C4-2B (cell line): ENCODE measurements around the gene OPRL1.

ENCODE experiments used
- H3K27ac ChIP-seq: fragments of 450-650 bp; 2 replicates; pipeline ENCODE4 v1.5.1; 2017
- CTCF ChIP-seq: fragments of 450-650 bp; conservative IDR thresholded peaks from 2 replicates; pipeline ENCODE4 v1.5.1; 2017; ENCODE audit warnings: mild to moderate bottlenecking
- ZFX ChIP-seq: fragments of 450-650 bp; IDR thresholded peaks from 2 replicates; pipeline ENCODE4 v1.6.1; 2017

Gene OPRL1

GRCh38 chr20:64076061-64076997, 3.6 kb upstream of the OPRL1 start:
- no peak overlapping the region for H3K27ac ChIP-seq
- TF ChIP-seq ZFX: no peak
- TF ChIP-seq CTCF: no peak

DNA sequence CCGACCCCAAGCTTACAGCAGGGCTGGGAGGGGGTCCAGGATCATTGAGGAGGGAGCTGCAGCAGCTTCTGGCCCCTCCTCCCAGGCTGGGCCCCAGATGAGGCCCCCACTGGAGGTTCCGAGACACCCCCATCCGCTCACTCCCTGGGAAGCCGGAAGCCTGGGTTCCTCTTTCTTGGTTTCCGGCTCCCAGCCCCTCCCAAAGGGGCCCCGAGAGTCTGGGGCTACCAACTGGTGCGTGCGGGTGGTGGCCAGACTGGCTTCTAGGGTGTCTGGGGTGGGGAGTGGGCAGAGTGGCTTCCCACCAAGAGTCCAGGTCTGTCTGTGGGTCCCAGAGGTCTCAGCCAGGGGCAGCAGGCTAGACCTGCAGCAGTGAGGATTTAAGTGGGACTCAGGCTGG, 2.8 kb upstream of the OPRL1 start:
- no peak overlapping the region for H3K27ac ChIP-seq
- TF ChIP-seq ZFX (no peak), CTCF (no peak)

DNA sequence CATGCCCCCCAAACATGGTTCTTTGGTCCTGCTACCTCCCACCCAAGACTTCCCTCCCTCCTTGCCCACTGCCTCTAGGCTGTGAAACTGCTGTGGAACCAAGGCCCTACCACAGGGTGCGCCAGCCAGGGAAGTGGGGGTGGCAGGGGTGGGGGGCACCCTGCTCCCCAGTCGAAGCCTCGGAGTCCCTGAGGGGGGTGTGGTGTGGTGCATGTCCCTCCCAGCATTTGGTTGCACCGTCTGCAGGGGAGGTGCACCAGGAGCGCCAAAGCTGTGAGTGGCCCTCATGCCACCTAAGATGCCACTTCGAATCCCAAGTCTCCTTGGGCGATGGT, 2.4 kb upstream of the OPRL1 start:
- H3K27ac ChIP-seq: no peak overlapping the region

DNA sequence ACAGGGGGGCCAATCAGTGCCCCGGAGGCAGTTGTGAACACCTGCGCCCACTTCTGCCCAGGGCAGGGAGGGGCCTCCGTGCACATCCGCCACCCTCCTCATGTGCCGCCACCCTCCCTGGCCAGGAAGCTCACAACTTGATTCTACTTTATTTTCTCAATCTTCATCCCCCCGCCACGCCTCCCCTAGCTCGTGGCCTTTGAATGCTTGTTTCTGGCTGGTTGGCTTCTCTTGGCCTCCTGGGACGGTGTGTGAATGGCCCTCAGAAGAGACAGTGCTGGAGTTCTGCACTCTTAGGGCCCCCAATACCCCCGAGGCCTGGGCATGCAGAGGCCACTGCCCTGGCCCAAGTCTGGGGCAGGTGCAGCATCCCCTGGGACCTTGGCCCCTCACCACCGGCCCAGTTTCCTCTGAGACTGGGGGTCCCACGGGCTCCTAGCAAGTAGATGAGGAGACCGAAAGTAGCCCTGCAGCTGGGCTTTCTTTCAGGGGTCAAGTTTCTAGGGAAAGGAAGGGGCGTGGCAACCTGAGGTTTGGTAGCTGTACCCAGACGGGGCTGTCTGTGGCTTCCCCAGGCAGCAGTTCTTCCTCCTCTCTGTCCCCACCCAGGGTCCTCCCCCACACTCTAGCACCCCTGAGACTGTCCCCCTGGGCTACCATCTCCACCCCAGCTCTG, 1.9 kb upstream of the OPRL1 start:
- H3K27ac ChIP-seq: no peak overlapping the region
- TF ChIP-seq CTCF (no peak), ZFX (no peak)

More for the DNA sequence above, 2.4 kb upstream of the OPRL1 start:
- TF ChIP-seq CTCF: no peak
- TF ChIP-seq ZFX: no peak

DNA sequence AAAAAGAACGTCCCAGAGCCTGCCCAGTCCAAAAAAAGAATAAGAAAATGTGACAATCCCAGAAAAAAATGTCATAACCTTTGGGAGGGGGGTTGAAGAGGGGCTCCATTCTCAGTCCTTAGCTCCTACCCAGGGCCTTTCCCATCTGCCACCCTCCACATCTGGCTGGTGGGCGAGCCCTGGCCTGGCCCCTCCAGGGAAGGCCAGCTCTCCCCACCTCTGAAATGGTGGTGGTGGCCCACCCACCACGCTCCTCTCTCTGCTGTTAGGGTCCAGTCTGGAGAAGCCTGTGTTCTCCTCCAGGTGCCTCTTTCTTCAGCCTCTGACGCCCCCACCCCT, 979 bp upstream of the OPRL1 start:
- TF ChIP-seq CTCF (no peak), ZFX (no peak)
- peak overlapping the region; percentile 64 for H3K27ac ChIP-seq

DNA sequence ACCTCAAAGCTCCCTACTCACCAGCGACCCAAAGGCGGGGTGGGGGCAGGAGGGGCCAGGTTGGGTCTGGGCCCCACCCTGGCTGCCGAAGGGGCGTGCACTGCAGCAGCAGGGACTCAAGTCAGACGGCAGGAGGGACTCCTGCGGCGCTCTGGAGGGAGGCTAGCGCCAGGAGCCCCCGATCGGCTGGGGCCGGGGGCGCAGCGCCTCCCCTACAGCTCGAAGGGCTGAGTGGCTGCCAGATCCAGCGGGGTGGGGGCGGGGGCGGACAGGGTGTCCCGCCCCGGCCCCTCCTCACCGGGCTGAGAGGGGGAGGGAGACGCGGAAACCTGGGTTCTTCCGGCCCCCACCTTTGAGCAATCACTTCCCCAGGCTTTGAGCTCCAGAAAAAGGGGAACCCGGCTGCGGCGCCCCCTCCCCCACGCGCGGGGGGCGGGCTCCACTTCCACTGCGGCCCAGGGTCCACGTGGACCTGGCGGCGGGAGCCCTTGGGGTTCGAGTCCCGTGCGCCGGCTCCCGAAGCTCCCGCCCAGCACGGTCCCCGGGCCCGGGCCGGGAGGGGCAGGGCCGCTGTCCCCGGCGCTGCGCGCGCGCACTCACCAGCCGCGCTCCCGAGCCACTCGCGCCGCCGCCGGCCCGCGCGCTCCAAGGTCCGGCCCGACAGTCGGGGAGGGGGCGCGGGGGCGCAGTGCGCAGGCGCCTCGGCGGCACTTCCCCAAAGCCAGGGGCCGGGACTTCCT, 439 bp upstream of the OPRL1 start, which contains the start of gene RGS19:
RGS19 (minus strand) TSS at position 246 of the 740 bp plus-strand sequence. CDS start 2,632 bp downstream, outside the sequence.
- H3K27ac ChIP-seq: peak within 1 kb of the TSS; percentile 64
- TF ChIP-seq CTCF: no peak
- TF ChIP-seq ZFX: no peak
